A549 (cell line): Measurements from ENCODE around the gene MIPOL1. TPM values are rescaled to one million over a fixed set of nuclear protein-coding genes. Genes with fewer than 3 reads are reported as not detected.
"Not testable (repeated sequence)": the region's sequence is repeated elsewhere in the genome, so short reads cannot be mapped to it uniquely, and the experiment has no call there.

Source experiments
- ATAC-seq, 2 experiments: fragments of 200-7000 bp in 1 of 2; fragments of >200 bp in 1 of 2; cut with Nextera tagmentation in 1 of 2; cut with Tn5 transposase in 1 of 2; 3 replicates each; pipeline versions ENCODE4 v1.8.0 to v1.9.1; 2018 to 2020; ENCODE audit warnings: mild to moderate bottlenecking in 1 of 2, moderate library complexity in 1 of 2
- CTCF ChIA-PET: fragments of 300-600 bp; sonication (Branson Sonifier 250); formaldehyde crosslinking; extraction: SDS; loops from one replicate; lab custom pipeline; 2021; ENCODE audit warnings: antibody characterized with exemption, inconsistent platforms; lab: Yijun Ruan, JAX
- POLR2A ChIA-PET: fragments of 350-600 bp; formaldehyde crosslinking; extraction: SDS; loops from one replicate; lab custom pipeline; 2021; ENCODE audit warnings: antibody characterized with exemption, inconsistent platforms; lab: Yijun Ruan, JAX
- DNase-seq, 2 experiments: peaks; one replicate each; pipeline versions ENCODE4 v3.0.0 to v3.0.0-alpha.2; 2011 to 2016; ENCODE audit warnings: low read depth in 1 of 2, low spot score in 1 of 2
- FAIRE-seq: peaks from 2 replicates; lab custom pipeline; 2011; peaks lifted over from hg19 to GRCh38; lab: Jason Lieb, UNC
- H3K27ac ChIP-seq, 2 experiments: fragments of >200 bp; sonication (Bioruptor Twin); formaldehyde crosslinking; 3 replicates each; pipeline ENCODE4 v1.5.1; 2016 to 2017
- H3K4me1 ChIP-seq: fragments of >200 bp; sonication (Bioruptor Twin); formaldehyde crosslinking; 3 replicates; pipeline ENCODE4 v1.6.1; 2016
- H3K4me2 ChIP-seq: fragments of >200 bp; sonication (Bioruptor Twin); formaldehyde crosslinking; 3 replicates; pipeline ENCODE4 v1.6.1; 2016
- H3K4me3 ChIP-seq: fragments of >200 bp; sonication (Bioruptor Twin); formaldehyde crosslinking; 3 replicates; pipeline ENCODE4 v1.5.1; 2016
- H3K9me3 ChIP-seq: fragments of >200 bp; sonication (Bioruptor Twin); formaldehyde crosslinking; 3 replicates; pipeline ENCODE4 v1.6.1; 2016
- ATOH8 ChIP-seq: fragments of 250-450 bp; sonication (Bioruptor Pico); IDR thresholded peaks from 2 replicates; pipeline ENCODE4 v1.5.0; 2020; ENCODE audit warnings: low read depth, mild to moderate bottlenecking, moderate library complexity
- CBX2 ChIP-seq: fragments of 200-600 bp; sonication (generic); IDR thresholded peaks from 2 replicates; pipeline ENCODE4 v1.6.1; 2016; ENCODE audit warnings: low read depth, mild to moderate bottlenecking, borderline replicate concordance
- CBX8 ChIP-seq: fragments of 200-600 bp; sonication (generic); IDR thresholded peaks from 2 replicates; pipeline ENCODE4 v1.6.1; 2016
- CEBPB ChIP-seq, 2 experiments: fragments of >200 bp in 1 of 2; sonication (Bioruptor Twin) in 1 of 2; formaldehyde crosslinking in 1 of 2; IDR thresholded peaks; 2 replicates each; pipeline ENCODE4 v1.6.1; 2012 to 2016
- CTCF ChIP-seq: fragments of >200 bp; sonication (Bioruptor Twin); formaldehyde crosslinking; IDR thresholded peaks from 3 replicates; pipeline ENCODE4 v1.5.1; 2016
- EHF ChIP-seq: fragments of 250-450 bp; sonication (Bioruptor Pico); IDR thresholded peaks from 2 replicates; pipeline ENCODE4 v1.5.0; 2020; ENCODE audit warnings: mild to moderate bottlenecking
- EP300 ChIP-seq, 2 experiments: fragments of >200 bp; sonication (Bioruptor Twin); formaldehyde crosslinking; IDR thresholded peaks; 2 replicates in 1 of 2; 3 replicates in 1 of 2; pipeline ENCODE4 v1.6.1; 2016 to 2017
- FOSL2 ChIP-seq, 2 experiments: fragments of 450-650 bp in 1 of 2; fragments of >200 bp in 1 of 2; sonication (Bioruptor Twin) in 1 of 2; formaldehyde crosslinking; IDR thresholded peaks; 2 replicates each; pipeline versions ENCODE4 v1.5.0 to v1.6.1; 2016 to 2020; ENCODE audit warnings: mild to moderate bottlenecking in 1 of 2, moderate library complexity in 1 of 2
- FOXS1 ChIP-seq: fragments of 250-450 bp; sonication (Bioruptor Pico); IDR thresholded peaks from 2 replicates; pipeline ENCODE4 v1.5.0; 2020; ENCODE audit warnings: mild to moderate bottlenecking, moderate library complexity
- HDAC2 ChIP-seq: fragments of 200-600 bp; sonication (generic); IDR thresholded peaks from 2 replicates; pipeline ENCODE4 v1.6.1; 2016
- KDM1A ChIP-seq: fragments of 200-600 bp; sonication (generic); IDR thresholded peaks from 2 replicates; pipeline ENCODE4 v1.6.1; 2016; ENCODE audit warnings: low read depth, mild to moderate bottlenecking
- KDM5A ChIP-seq: fragments of 200-600 bp; sonication (generic); IDR thresholded peaks from 2 replicates; pipeline ENCODE4 v1.6.1; 2016; ENCODE audit warnings: antibody characterized with exemption, mild to moderate bottlenecking
- MAFK ChIP-seq: fragments of 450-650 bp; IDR thresholded peaks from 2 replicates; pipeline ENCODE4 v1.6.1; 2014; ENCODE audit not compliant: partially characterized antibody
- MAZ ChIP-seq: fragments of 150-350 bp; IDR thresholded peaks from 2 replicates; pipeline ENCODE4 v1.6.1; 2014; ENCODE audit warnings: antibody characterized with exemption, low read depth, low read length, borderline replicate concordance
- NFE2L2 ChIP-seq: fragments of 150-350 bp; conservative IDR thresholded peaks from 2 replicates; pipeline ENCODE4 v1.6.1; 2014; ENCODE audit warnings: low read length
- NR3C1 ChIP-seq: fragments of >200 bp; sonication (Bioruptor Twin); formaldehyde crosslinking; IDR thresholded peaks from 3 replicates; pipeline ENCODE4 v1.6.1; 2017
- RAD21 ChIP-seq, 2 experiments: fragments of >200 bp in 1 of 2; sonication (Bioruptor Twin) in 1 of 2; formaldehyde crosslinking in 1 of 2; IDR thresholded peaks in 1 of 2; conservative IDR thresholded peaks in 1 of 2; 2 replicates in 1 of 2; 3 replicates in 1 of 2; pipeline ENCODE4 v1.6.1; 2012 to 2018; ENCODE audit warnings: inconsistent platforms in 1 of 2
- RARB ChIP-seq: fragments of 250-450 bp; sonication (Bioruptor Pico); IDR thresholded peaks from 2 replicates; pipeline ENCODE4 v1.8.0; 2021; ENCODE audit warnings: mild to moderate bottlenecking, moderate library complexity
- RCOR1 ChIP-seq: fragments of 150-350 bp; IDR thresholded peaks from 2 replicates; pipeline ENCODE4 v1.6.1; 2014; ENCODE audit warnings: antibody characterized with exemption, low read length, low read depth
- RFX5 ChIP-seq: fragments of 450-650 bp; IDR thresholded peaks from 2 replicates; pipeline ENCODE4 v1.7.1; 2014; ENCODE audit warnings: antibody characterized with exemption, mild to moderate bottlenecking, moderate library complexity
- RNF2 ChIP-seq: fragments of 200-600 bp; sonication (generic); IDR thresholded peaks from 2 replicates; pipeline ENCODE4 v1.6.1; 2016; ENCODE audit warnings: low read depth, mild to moderate bottlenecking, antibody characterized with exemption, moderate library complexity, borderline replicate concordance
- SMC3 ChIP-seq: fragments of >200 bp; sonication (Bioruptor Twin); formaldehyde crosslinking; IDR thresholded peaks from 3 replicates; pipeline ENCODE4 v1.6.1; 2018; ENCODE audit warnings: inconsistent platforms
- SREBF2 ChIP-seq: fragments of 450-650 bp; IDR thresholded peaks from 2 replicates; pipeline ENCODE4 v1.6.1; 2014; ENCODE audit warnings: mild to moderate bottlenecking, moderate library complexity
- TFCP2L1 ChIP-seq: fragments of 250-450 bp; sonication (Bioruptor Pico); IDR thresholded peaks from 2 replicates; pipeline ENCODE4 v1.5.0; 2021; ENCODE audit warnings: mild to moderate bottlenecking
- USF2 ChIP-seq: fragments of 450-650 bp; IDR thresholded peaks from 2 replicates; pipeline ENCODE4 v1.6.1; 2014; ENCODE audit warnings: antibody characterized with exemption
- ZC3H11A ChIP-seq: fragments of 450-650 bp; IDR thresholded peaks from 2 replicates; pipeline ENCODE4 v1.6.1; 2014; ENCODE audit warnings: antibody characterized with exemption, mild to moderate bottlenecking
- ZNF302 ChIP-seq: fragments of 250-450 bp; sonication (Bioruptor Pico); IDR thresholded peaks from 2 replicates; pipeline ENCODE4 v1.9.0; 2021; ENCODE audit warnings: inconsistent platforms, mild to moderate bottlenecking, moderate library complexity
- WGBS: methylation state at CpG from one replicate; pipeline ENCODE4 v1.1.6; 2017; ENCODE audit errors: missing lambda C conversion rate; 5-methylcytosine and 5-hydroxymethylcytosine counted together
- polyA plus RNA-seq, 4 experiments: library from polyadenylated mRNA; depleted of rRNA in 3 of 4; stranded (reverse); fragments of >200 nt; fragmentation: RNase III in 1 of 4; extraction: RNeasy Plus Mini Kit Qiagen cat#74134 plus additional on column Dnase treatment in 1 of 4; gene quantifications; 2 replicates in 3 of 4; 3 replicates in 1 of 4; pipeline ENCODE4 v1.2.3, GENCODE V29; 2011 to 2017

Gene MIPOL1
- polyA plus RNA-seq, 2 of the 4 experiments (the other 2 are of a cell fraction): 5.2 to 13.4 TPM

- peak; percentile 81 to 89 for ATAC-seq
- Histone ChIP-seq H3K9me3 (no peaks in the 10 kb centered on the region), H3K4me1 (0 out of 3 replicates have a peak, but pooled peaks cover 3% of the 10 kb centered on the region), H3K4me3 (no peak overlapping the region), H3K4me2 (no peak overlapping the region), H3K27ac (no peak overlapping the region)
- POLR2A ChIA-PET: no interaction called here
- peak; percentile 43 to 63 for DNase-seq
- CTCF ChIA-PET: interaction anchor here (0.6 to 1.3 kb wide), 9 partner anchors 12 to 642 kb away, joined by 3 to 5 read pairs (median 3); no protein-coding TSS in a partner anchor
- no peak for TF ChIP-seq SREBF2
- peak; percentile 61 to 63 for TF ChIP-seq RAD21 (conservative IDR thresholded peaks at IDR 0.05 in 1 of 2, IDR thresholded peaks at IDR 0.05 in 1 of 2)
- TF ChIP-seq MAFK: no peak
- TF ChIP-seq ATOH8 (CRISPR knock-in tag): no peak
- no peak for TF ChIP-seq KDM5A
- peak; percentile 28; the same call in 1 of the 3 replicates for TF ChIP-seq SMC3
- TF ChIP-seq CTCF: peak; percentile 68
- no peak for TF ChIP-seq CBX8
- FAIRE-seq: peak; percentile 49
- 0% methylated on average over 1 of the region's 1 CpG for WGBS
These were observed 35.3 kb downstream of the MIPOL1 start for GRCh38 chr14:37232907-37233481.

GRCh38 chr14:37234222-37234621, 36.5 kb downstream of the MIPOL1 start:
- DNase-seq (no peak), ATAC-seq (no peak), FAIRE-seq (no peak)
- ChIA-PET POLR2A (no interaction called here), CTCF (interaction anchor here (0.6 to 1.9 kb wide), 4 partner anchors 9 to 1435 kb away, joined by 3 to 9 read pairs (median 6); no protein-coding TSS in a partner anchor)
- WGBS: 76% methylated on average over 3 of the region's 3 CpGs
- TF ChIP-seq HDAC2: no peak
- TF ChIP-seq EHF (CRISPR knock-in tag): no peak
- no peak for TF ChIP-seq MAFK
- TF ChIP-seq FOSL2 (IDR thresholded peaks at IDR 0.05): no peak
- no peak for TF ChIP-seq FOSL2 (CRISPR knock-in tag; IDR thresholded peaks at IDR 0.05)
- H3K9me3 ChIP-seq: no peaks in the 10 kb centered on the region
- no peak overlapping the region for H3K27ac ChIP-seq
- H3K4me2 ChIP-seq: no peak overlapping the region
- no peak overlapping the region for H3K4me3 ChIP-seq
- 0 out of 3 replicates have a peak, but pooled peaks cover 3% of the 10 kb centered on the region for H3K4me1 ChIP-seq

GRCh38 chr14:37236044-37236443, 38.3 kb downstream of the MIPOL1 start:
- CTCF ChIA-PET: interaction anchor here (0.7 to 3.1 kb wide), 3 partner anchors 10 to 355 kb away, joined by 3 to 11 read pairs (median 5); no protein-coding TSS in a partner anchor
- WGBS: 98% methylated on average over 4 of the region's 4 CpGs
- H3K27ac ChIP-seq, H3K4me3 ChIP-seq, ATAC-seq, H3K4me1 ChIP-seq, FAIRE-seq, H3K9me3 ChIP-seq, DNase-seq, POLR2A ChIA-PET, H3K4me2 ChIP-seq: not testable (repeated sequence)

- TF ChIP-seq RARB (CRISPR knock-in tag): no peak
- TF ChIP-seq FOSL2 (IDR thresholded peaks at IDR 0.05): no peak
- no peak for TF ChIP-seq FOSL2 (CRISPR knock-in tag; IDR thresholded peaks at IDR 0.05)
- TF ChIP-seq NR3C1: no peak
- TF ChIP-seq TFCP2L1 (CRISPR knock-in tag): no peak
- no peak for TF ChIP-seq ZNF302 (CRISPR knock-in tag)
- TF ChIP-seq CBX2: no peak
- TF ChIP-seq RCOR1: no peak
- no peak for TF ChIP-seq RAD21 (conservative IDR thresholded peaks at IDR 0.05 in 1 of 2, IDR thresholded peaks at IDR 0.05 in 1 of 2)
- no peak for TF ChIP-seq EP300 (IDR thresholded peaks at IDR 0.05)
- TF ChIP-seq KDM5A: no peak
- no peak for TF ChIP-seq NFE2L2
- no peak for TF ChIP-seq ZC3H11A
- no peak for TF ChIP-seq MAZ
- TF ChIP-seq SREBF2: no peak
- no peak for TF ChIP-seq FOXS1 (CRISPR knock-in tag)
- no peak for TF ChIP-seq RFX5
- no peak for TF ChIP-seq CEBPB (IDR thresholded peaks at IDR 0.05)
- TF ChIP-seq USF2: no peak
- no peak for TF ChIP-seq KDM1A
- TF ChIP-seq RNF2: no peak
- TF ChIP-seq, all 56 proteins: peak for 0
- no peak overlapping the region for H3K4me2 ChIP-seq
- no peaks in the 10 kb centered on the region for H3K9me3 ChIP-seq
- DNase-seq (no peak), FAIRE-seq (no peak), ATAC-seq (peak in 1 of 2 experiments; percentile 24; a peak in 1 of 6 replicates)
- ChIA-PET POLR2A (no interaction called here), CTCF (interaction anchor here (0.6 to 3.1 kb wide), 4 partner anchors 9 to 638 kb away, joined by 3 to 11 read pairs (median 6); no protein-coding TSS in a partner anchor)
- H3K4me1 ChIP-seq: no peaks in the 10 kb centered on the region
- H3K27ac ChIP-seq: no peak overlapping the region
- no peak overlapping the region for H3K4me3 ChIP-seq
These were observed 39.4 kb downstream of the MIPOL1 start for GRCh38 chr14:37237094-37237493.
